Stomach (tissue), 4 donors: Measurements from ENCODE around the gene FBXL16.

ENCODE experiments used
- CTCF ChIP-seq, 7 experiments: fragments of 450-650 bp in 4 of 7; fragments of 200-600 bp in 3 of 7; sonication (generic) in 3 of 7; IDR thresholded peaks; one replicate each; pipeline ENCODE4 v1.5.1; 2016 to 2019; ENCODE audit warnings: antibody characterized with exemption in 7 of 7, control low read depth in 2 of 7, mild to moderate bottlenecking in 1 of 7
- EP300 ChIP-seq: sonication (generic); formaldehyde crosslinking; IDR thresholded peaks from one replicate; pipeline ENCODE4 v1.6.1; 2017; ENCODE audit warnings: antibody characterized with exemption
- POLR2A ChIP-seq, 4 donors: fragments of 450-650 bp; IDR thresholded peaks; one replicate each; pipeline ENCODE4 v1.6.1; 2016; ENCODE audit warnings: antibody characterized with exemption in 4 of 4, control low read depth in 2 of 4, mild to moderate bottlenecking in 1 of 4, moderate library complexity in 1 of 4

GRCh38 chr16:754656-755055 is 49.1 kb upstream of the FBXL16 start:
- no peak for TF ChIP-seq POLR2A (IDR thresholded peaks at IDR 0.05)
- no peak for TF ChIP-seq CTCF (IDR thresholded peaks at IDR 0.05)
- no peak for TF ChIP-seq EP300
